Forelimb muscle (tissue), 1 donor: ENCODE data around the gene SIRT4. TPM values are rescaled to one million over a fixed set of nuclear protein-coding genes. Genes with fewer than 3 reads are reported as not detected.

ENCODE experiments used
- DNase-seq: peaks from one replicate; pipeline ENCODE4 v3.0.0-alpha.2; 2013; ENCODE audit warnings: low read depth
- polyA plus RNA-seq: library from polyadenylated mRNA; unstranded; fragments of 120-200 nt; gene quantifications from one replicate; pipeline ENCODE4 v1.2.1, GENCODE V29; 2013; ENCODE audit not compliant: insufficient read length

SIRT4 gene
- polyA plus RNA-seq, 1 donor: 4.9 TPM

DNA sequence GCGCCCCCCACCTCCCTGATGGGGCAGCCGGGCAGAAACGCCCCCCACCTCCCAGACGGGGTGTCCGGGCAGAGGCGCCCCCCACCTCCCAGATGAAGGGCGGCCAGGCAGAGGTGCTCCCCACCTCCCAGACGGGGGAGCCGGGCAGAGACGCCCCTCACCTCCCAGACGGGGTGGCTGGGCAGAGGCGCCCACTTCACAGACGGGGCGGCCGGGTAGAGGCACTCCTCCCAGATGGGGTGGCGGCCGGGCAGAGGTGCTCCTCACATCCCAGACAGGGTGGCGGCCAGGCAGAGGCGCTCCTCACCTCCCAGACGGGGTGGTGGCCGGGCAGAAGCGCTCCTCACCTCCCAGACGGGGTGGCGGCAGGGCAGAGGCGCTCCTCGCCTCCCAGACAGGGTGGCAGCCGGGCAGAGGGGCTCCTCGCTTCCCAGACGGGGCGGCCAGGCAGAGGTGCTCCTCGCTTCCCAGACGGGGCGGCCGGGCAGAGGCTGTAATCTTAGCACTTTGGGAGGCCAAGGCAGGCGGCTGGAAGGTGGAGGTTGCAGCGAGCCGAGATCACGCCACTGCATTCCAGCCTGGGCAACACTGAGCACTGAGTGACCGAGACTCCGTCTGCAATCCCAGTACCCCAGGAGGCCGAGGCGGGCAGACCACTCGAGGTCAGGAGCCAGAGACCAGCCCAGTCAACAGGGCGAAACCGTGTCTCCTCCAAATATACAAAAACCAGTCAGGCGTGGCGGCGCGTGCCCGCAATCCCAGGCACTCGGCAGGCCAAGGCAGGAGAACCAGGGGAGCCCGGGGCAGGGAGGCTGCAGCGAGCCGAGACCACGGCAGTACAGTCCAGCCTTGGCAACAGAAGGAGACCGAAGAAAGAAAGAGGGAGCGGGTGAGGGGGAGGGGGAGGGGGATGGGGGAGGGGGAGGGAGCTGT is 23.7 kb upstream of the SIRT4 start:
- no peak for DNase-seq

DNA sequence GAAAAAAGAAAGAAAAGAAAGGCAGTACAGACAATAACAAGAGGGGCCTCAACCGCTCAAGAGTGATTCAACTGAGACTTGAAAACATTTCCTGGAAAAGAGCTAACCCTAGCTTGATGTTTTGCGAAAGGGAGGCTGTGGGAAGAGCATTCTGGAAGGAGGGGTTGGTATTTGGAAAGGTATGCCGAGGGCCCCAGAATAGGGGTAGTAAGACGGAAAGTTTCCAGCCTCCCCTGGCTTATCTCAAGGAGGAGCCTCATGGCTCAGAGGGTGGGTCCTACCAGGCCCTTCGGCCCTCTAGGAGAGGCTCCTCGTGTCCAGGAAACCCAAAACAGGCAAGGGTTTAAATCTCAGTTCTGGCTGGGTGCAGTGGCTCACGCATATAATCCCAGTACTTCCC is 18.8 kb upstream of the SIRT4 start:
- no peak for DNase-seq

GRCh38 chr12:120284381-120284780 is 17.7 kb upstream of the SIRT4 start:
- no peak for DNase-seq

DNA sequence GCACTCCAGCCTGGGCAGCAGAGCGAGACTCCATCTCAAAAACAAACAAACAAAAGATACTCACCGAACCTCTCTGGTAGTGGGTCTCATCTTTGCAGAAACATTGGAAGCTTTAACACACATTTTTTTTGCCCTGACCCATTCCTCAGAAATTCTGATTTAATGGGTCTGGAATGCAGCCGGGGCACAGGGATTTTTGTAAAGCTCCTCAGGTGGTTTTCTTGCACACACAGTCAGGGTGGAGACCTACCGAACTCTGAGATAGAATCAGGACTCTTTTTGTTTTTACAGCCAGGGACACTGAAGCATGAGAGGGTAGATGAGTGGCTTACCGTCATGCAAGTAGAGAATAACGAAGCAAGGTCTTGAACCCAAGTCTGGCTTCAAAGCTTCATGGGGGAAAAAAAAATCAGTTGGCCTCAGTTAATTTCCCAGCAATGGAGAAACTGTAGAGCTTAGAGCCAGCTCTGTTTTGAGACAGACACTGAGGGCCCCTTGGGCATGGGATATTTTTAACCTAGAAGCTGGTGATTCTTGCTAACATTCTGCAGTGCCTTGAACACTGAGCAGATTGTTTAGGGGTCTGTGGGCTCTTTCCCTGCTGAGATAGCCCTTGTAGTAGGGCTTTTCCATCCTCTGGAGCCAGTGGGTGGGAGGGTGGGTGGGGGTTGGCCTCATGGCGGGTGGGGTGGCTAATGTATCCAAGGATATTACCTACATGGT is 15.2 kb upstream of the SIRT4 start:
- no peak for DNase-seq

GRCh38 chr12:120287491-120287890 is 14.6 kb upstream of the SIRT4 start:
- DNase-seq: no peak

GRCh38 chr12:120290609-120291305 is 11.4 kb upstream of the SIRT4 start:
- DNase-seq: no peak

DNA sequence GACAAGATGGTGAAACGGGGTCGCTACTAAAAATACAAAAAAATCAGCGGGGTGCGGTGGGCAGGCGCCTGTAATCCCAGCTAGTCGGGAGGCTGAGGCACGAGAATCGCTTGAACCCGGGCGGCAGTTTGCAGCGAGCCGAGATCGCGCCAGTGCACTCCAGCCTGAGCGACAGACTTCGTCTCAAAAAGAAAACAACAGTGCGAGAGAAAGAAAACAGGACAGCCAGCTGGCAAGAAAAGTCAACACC is 9.8 kb upstream of the SIRT4 start:
- no peak for DNase-seq

DNA sequence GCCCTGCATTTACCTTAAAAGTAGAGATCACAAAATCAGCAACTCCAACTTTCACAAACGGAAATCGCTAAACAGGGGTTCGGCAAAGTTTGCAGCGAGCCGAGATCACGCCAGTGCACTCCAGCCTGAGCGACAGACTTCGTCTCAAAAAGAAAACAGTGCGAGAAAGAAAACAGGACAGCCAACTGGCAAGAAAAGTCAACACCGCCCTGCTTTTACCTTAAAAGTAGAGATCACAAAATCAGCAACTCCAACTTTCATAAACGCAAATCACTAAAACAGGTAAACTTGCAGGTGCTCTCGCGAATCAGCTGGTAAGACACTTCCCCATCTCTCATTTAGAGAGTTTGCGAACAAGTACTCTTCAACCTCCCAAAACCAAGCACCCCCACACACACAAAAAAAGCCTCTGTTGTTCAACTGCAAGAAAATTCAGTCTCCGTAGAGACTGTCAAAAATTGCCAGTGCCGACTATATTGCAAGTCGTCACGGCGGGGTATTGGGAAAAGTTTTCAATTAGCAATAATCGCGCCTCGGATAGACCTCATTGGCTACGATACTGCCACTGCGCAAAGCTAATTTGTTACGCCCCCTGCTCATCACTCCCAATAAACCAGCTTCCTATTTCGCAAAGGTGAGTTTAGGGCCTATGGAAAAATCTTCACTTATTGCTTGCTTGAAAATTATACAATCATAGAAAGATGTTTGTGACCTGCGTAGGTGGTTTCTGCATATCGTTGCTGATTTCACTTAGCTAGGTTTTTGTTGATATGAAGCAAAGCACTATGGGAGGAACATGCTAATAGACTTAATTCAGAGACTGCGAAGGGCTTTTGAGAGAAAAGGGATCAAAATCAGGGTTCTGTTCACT is 9.2 kb upstream of the SIRT4 start, which contains the start of gene RNU4-1:
Gene RNU4-1 (minus strand): TSS at position 577 of the 871 bp plus-strand sequence.
- DNase-seq: peak; percentile 81

GRCh38 chr12:120314220-120314619 is 12.1 kb downstream of the SIRT4 start:
- no peak for DNase-seq

- no peak for DNase-seq
These were observed 14.7 kb downstream of the SIRT4 start for GRCh38 chr12:120316798-120317223.

DNA sequence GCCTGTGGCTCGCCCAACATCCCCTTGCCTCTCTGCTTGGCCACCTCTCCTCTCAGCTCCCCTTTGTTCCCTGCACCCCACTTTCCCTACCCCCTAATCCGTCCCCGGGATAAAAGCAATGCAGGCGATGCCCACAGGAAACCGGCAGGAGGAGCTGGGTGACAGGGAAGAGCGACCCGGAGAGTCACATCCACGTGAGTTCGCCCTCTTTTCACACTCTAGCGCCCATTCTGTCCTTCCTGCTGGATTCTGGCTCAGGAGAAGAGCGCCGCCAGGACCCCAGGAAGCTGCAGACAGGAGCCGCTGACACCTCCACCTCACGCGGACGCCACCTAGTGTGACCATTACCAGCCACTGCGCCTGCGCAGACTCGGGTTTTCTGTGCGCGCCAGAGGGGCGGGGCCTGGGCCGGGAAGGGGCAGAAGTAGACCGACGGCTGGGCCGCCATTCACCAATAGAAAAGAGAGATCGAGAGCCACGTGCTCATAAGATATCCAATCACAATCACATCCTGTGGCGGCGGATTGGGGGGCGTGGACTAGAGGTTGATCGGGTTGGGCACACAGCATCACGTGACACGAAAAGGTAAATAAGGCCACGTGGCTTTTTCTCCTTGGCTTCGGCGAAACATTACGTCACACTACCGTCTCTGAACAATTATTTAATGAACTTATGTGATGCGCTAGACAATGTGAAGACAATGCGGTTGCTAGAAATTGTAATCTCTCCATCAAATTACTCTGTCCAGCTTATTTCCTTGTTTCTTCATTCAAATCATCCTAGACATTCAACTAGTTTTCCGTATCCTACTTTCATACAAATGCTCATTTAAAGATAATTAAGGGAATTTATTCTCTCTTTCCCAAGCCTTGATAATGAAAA is 15.3 kb downstream of the SIRT4 start:
- peak; percentile 94 for DNase-seq

DNA sequence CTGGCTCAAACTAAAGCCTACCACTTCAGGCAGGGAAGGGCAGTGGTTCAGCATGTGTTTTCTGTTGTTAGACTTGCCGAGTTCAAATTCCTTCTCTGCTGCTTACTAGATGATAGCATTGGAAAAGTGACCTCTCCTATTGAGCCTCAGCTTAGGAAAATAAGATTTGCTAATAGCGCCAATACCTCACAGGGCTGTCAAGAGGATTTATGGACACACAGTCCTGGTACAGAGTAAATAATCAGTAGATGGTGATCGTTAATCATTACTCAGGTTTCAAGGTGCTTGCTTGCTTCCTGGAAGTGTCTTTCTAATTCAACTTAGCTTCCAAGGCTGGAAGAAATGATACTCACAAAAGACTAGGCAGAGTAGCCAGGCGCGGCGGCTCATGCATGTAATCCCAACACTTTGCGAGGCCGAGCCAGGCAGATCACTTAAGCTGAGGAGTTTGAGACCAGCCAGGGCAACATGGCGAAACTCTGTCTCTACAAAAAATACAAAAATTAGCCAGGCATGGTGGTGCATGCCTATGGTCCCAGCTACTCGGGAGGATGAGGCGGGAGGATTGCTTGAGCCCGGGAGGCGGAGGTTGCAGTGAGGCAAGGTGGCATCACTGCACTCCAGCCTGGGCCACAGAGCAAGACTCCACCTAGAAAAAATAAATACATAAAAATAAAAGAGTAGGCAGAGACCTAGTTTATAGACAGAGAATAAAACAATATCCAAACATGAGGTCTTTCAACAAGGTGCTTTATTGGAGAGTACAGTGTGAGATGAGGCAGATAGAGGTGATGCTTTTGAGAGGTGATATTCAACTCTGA is 19.5 kb downstream of the SIRT4 start:
- no peak for DNase-seq

- DNase-seq: no peak
These were observed 21.7 kb downstream of the SIRT4 start for GRCh38 chr12:120323772-120324171.

- DNase-seq: no peak
These were observed 22.8 kb downstream of the SIRT4 start for GRCh38 chr12:120324841-120325417.

- DNase-seq: no peak
These were observed 25.5 kb downstream of the SIRT4 start, which contains the start of gene PLA2G1B for GRCh38 chr12:120327593-120327992. PLA2G1B (minus strand) TSS chr12:120327779; CDS start chr12:120327753, 26 bp downstream.

DNA sequence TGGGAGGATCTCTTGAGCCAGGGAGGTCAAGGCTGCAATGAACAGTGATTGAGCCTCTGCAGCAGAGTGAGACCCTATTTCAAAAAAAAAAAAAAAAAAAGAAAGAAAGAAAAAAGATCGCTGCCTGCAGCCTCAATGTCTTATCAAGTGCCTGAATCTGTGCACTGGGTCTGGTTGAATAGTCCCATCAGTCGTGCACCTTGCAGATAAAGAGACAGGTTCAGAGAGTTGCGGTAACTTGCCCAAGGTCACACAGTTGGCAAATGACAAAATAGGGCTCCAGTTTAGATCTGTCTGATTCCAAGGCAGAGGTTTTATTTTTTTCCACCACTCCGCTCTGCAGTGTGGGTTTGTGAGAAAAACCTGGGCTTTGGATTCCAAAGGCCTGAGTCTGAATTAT is 26.1 kb downstream of the SIRT4 start:
- no peak for DNase-seq

GRCh38 chr12:120331390-120331789 is 29.3 kb downstream of the SIRT4 start:
- no peak for DNase-seq

DNA sequence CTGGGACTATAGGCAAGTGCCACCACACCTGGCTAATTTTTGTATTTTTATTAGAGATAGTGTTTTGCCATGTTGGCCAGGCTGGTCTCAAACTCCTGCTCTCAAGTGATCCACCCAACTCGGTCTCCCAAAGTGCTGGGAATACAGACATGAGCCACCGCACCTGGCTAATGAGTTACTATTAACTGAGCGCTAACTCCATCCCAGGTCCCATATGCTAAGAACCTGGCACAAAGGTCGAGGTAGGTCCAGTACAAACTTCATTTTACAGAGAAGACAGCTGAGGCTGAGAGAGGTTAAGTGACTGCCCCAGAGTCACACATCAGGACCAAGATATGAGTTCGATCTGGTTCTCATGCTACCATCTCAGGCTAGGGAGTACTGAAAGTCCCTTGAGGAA is 29.9 kb downstream of the SIRT4 start:
- no peak for DNase-seq

DNA sequence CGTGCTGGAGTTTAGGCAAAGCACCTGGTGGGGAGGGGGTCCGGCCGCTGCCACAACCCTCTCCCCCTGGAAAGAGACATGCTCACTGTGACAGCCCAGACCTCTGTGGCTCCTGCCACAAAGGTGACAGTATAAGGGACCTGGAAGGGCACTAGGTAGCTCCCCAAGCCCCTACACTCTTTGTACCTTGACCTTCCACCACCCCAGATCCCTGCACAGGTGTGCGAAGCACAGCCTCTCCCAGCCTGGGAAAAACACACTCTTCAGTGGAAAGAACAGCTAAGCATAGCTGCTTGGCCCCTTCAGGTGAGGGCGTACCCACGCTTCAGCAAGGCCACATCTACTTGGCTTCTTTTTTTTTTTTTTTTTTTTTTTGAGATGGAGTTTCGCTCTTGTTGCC is 30.4 kb downstream of the SIRT4 start:
- no peak for DNase-seq
